ENCODE results near the gene DNAJC24.

Gene DNAJC24

GRCh38 chr11:31417357-31417756 lies 47.7 kb downstream of the DNAJC24 start:
- DNase-seq, result no peak

- DNase-seq, result no peak
Observed at GRCh38 chr11:31417816-31418215, 48.2 kb downstream of the DNAJC24 start.

DNA sequence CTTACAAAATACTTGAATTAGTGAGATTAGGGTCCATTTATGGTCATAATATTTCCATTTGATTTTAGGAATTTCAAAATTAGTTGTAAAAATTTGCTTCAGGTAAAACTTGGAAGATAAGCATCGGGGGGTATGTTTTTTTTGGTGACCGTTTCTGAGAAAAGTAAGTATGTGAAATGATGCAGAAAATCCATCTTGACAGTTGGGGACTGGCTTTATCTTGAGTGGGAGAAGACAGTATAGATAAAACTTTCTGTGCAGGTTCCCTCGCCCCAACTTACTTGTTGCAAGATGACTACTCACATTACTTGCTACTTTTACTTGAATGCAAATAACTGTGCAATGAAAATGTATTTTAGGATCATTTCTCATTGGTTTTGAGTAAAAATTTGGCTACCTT lies 49.5 kb downstream of the DNAJC24 start:
- DNase-seq, result no peak

GRCh38 chr11:31419669-31420068 lies 50.0 kb downstream of the DNAJC24 start:
- no peak for DNase-seq

GRCh38 chr11:31421820-31422219 lies 52.2 kb downstream of the DNAJC24 start:
- DNase-seq, result no peak

GRCh38 chr11:31422703-31423102 lies 53.0 kb downstream of the DNAJC24 start:
- no peak for DNase-seq

DNA sequence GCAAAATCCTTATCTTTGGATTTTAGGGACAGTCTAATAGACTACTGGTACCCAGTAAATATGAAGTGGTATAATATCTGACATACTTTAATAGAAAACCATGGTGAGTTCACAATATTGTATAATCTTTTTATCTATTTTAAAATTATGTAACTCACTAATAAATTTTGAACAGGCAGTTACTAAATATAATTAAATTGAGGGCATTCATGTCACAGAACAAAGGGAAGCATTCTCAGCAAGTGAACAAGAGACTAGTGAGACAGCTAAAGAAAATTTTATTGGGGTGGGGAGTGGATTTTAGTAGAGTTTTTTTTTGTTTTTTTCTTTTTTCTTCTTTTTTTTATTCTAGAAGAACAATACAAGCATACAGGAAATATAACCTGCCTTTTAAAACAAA lies 55.0 kb downstream of the DNAJC24 start:
- DNase-seq, result no peak

DNA sequence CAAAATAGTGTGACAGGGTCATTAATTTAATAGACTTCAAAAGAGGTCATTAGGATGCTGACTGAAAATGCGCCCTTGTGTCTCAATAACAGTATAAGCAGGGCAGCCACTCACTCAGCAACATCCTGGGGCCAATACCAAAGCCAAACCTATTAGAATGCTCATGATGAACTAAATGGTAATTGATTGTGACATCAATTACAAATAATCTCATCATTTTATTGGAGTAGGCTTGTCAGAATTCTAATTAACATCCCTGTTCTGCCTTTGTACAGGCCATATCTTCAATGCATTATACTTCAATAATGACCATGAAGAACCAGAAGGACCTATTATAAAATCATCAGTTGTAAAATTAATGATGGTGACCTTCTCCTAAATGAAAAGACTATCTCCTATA lies 64.2 kb downstream of the DNAJC24 start:
- DNase-seq, result no peak

- DNase-seq, result no peak
Observed at GRCh38 chr11:31437742-31438435, 68.2 kb downstream of the DNAJC24 start.

GRCh38 chr11:31441296-31441695 lies 71.6 kb downstream of the DNAJC24 start:
- DNase-seq, result no peak

DNA sequence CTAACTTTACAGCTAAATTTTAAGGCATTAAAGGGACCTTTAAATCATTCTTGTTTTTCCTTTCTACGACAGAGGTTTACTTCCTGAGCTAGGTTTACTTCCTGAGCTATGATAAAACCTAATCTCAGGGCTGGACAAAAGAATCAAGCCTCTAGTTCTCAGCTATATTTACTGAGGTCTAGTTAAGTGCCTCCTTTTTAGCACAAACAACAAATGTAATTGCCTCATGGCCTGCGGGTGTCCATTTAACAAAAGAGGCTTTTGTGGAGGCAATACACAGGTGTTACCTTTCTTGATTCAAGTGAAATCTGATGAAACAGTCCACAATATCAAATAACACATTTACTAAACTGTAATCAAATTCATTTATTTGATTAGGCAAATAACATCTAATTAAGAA lies 72.4 kb downstream of the DNAJC24 start:
- DNase-seq, result no peak

GRCh38 chr11:31443802-31444201 lies 74.1 kb downstream of the DNAJC24 start:
- DNase-seq, result no peak

- no peak for DNase-seq
Observed at GRCh38 chr11:31445621-31446020, 76.0 kb downstream of the DNAJC24 start.

- no peak for DNase-seq
Observed at GRCh38 chr11:31449040-31449439, 79.4 kb downstream of the DNAJC24 start.

DNA sequence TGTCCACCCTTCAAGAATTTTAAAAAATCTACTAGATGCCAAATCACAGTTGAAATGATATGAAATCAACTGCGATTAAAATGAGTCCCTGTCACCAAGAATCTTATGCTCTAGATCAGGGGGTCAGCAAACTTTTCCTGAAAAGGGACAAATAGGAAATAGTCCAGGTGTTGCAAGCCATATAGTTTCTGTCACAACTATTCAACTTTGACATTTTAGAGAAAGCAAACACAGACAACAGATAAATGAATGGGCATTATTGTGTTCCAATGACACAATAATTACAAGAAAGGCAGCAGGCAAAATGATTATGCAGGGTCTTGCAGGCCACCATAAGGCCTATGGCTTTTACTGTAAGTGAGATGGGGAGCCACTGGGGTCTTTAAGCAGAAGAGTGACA lies 81.2 kb downstream of the DNAJC24 start:
- DNase-seq, result no peak

DNA sequence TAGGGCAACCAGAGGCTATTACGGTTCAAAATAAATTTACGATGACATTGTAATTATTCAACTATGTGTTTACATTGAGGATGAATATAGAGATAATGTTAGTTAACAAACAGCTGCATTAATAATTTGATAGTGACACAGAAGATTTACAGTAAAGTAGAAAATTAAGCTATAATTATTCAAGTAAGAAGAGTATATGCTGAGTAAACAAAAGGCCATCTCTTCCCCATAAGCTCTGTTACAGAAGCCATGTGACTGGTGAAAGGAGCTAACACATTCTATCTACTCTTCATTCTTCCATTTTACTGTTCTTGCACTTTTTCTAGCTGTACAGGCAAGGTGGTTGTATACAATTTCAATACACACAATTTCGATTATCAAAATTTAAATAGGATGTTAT lies 85.5 kb downstream of the DNAJC24 start:
- no peak for DNase-seq

GRCh38 chr11:31464436-31464835 lies 94.8 kb downstream of the DNAJC24 start:
- DNase-seq, result no peak

DNA sequence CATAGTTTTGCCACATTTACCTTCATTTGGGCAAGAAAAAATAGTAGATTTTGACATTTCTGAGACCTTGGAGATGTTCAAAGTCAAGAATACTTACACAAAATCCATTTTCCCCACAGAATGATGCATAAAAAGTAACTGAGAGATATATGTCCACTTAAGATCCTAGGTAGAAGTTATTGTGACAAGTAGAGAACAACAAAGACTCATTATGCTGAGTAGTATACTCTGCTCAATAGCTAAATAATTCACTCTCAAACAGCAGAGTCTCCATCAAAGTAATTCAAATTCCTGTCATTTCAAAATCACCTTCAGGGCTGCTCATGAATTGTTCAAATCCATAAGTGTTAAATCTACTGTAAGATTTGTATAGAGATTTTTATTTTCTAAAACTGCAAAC lies 104.4 kb downstream of the DNAJC24 start:
- DNase-seq, result no peak

- DNase-seq, result no peak
Observed at GRCh38 chr11:31477528-31478222, 108.0 kb downstream of the DNAJC24 start.

- no peak for DNase-seq
Observed at GRCh38 chr11:31478223-31478590, 108.5 kb downstream of the DNAJC24 start.

DNA sequence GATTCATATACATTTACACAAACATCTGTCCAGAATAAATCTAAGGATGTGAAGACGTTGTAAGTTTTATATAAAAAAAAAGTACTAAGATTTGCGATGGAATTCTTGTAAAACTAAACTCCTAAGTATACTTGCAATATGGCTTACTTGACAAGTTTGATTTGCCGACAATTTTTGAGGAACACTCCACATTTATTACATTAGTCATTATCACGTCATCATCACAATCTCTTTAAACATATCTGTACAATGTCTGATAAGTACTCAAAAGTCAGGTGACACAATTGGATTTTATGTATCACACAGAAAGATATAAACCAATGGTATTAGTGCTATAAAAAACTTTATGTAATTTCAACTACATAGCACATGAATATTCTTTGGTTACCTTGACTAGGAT lies 109.4 kb downstream of the DNAJC24 start:
- no peak for DNase-seq

DNA sequence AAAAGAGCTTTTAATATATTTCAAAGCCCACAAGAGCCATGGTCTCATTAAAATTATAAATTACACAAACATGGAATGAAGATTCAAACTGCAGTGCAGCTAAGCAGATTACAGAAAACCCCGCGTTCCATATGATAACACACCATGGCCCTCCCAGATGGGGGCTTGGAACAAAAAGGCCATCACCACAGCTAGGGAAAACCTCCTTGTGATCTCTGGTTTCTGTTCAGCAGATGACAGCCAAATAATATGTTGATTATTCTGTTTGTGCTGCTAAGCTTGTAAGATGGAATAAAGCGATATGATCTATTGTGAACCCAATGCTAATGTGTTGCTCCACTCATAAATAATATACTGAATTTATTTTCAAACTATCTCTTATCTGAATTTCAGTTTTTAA lies 111.3 kb downstream of the DNAJC24 start:
- DNase-seq, result no peak
